ENCODE results near the gene PLXNA4.

DNA sequence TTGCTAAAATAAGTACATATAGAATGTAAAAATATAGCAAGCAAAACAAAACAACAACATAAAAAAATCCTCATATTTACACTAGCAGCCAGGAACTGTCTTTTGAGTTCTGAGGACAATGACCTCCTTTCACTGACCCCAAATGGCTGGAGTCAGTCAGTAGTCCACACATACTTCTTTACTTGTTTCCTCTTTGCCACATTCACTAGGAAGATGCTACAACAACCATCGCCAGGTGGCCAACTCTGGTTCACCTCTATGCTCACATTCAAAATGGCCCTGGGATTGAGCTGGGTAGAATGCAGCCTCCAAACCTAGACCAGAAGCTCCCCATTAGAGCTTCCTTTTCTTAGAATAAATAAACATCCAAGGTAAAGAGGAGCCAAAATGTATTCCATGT, 356.2 kb downstream of the PLXNA4 start:
- TF ChIP-seq POLR2AphosphoS5 (IDR thresholded peaks at IDR 0.05; ENCODE audit: low read depth, low read length) (no peak), POLR2A (IDR thresholded peaks at IDR 0.05; ENCODE audit: low read depth, low read length) (no peak), TAF1 (IDR thresholded peaks at IDR 0.05; ENCODE audit: borderline replicate concordance, low read depth, low read length) (no peak)

Data from GM12892 (cell line).